Activated naive CD8-positive, alpha-beta T cell (primary cell): ENCODE measurements around the gene LATS1.
"Not testable (repeated sequence)": the region's sequence is repeated elsewhere in the genome, so short reads cannot be mapped to it uniquely, and the experiment has no call there.

Experiments
- H3K27ac Mint-ChIP-seq: one replicate; pipeline ENCODE4 v1.8.0; 2021; ENCODE audit warnings: mixed read lengths
- H3K27me3 Mint-ChIP-seq: one replicate; pipeline ENCODE4 v1.8.0; 2021; ENCODE audit warnings: mixed read lengths
- H3K36me3 Mint-ChIP-seq: one replicate; pipeline ENCODE4 v1.8.0; 2021; ENCODE audit warnings: mixed read lengths
- H3K4me1 Mint-ChIP-seq: one replicate; pipeline ENCODE4 v1.8.0; 2021; ENCODE audit warnings: low read depth, mixed read lengths
- H3K4me3 Mint-ChIP-seq: one replicate; pipeline ENCODE4 v1.8.0; 2021; ENCODE audit warnings: mild to moderate bottlenecking, mixed read lengths
- H3K9me3 Mint-ChIP-seq: one replicate; pipeline ENCODE4 v1.8.0; 2021; ENCODE audit warnings: low read depth, mixed read lengths

LATS1 gene

GRCh38 chr6:149746147-149746946 lies 28.4 kb upstream of the LATS1 start, which contains the start of gene NUP43:
Gene NUP43 (minus strand): TSS chr6:149746529. CDS start chr6:149746495, 34 bp downstream.
- Mint-ChIP-seq H3K4me1 (peaks cover 31% of the 10 kb centered on the region), H3K9me3 (no peaks in the 10 kb centered on the region), H3K27ac (peak within 1 kb of the TSS; percentile 87), H3K4me3 (peak within 1 kb of the TSS; percentile 98), H3K27me3 (no peaks in the 10 kb centered on the region), H3K36me3 (peaks cover 3% of the 10 kb centered on the region)

- not testable (repeated sequence) for H3K36me3 Mint-ChIP-seq, H3K27me3 Mint-ChIP-seq, H3K9me3 Mint-ChIP-seq
- peak overlapping the region; percentile 98 for H3K4me3 Mint-ChIP-seq
- H3K27ac Mint-ChIP-seq = peak overlapping the region; percentile 87
- H3K4me1 Mint-ChIP-seq = peaks cover 25% of the 10 kb centered on the region
Observed at GRCh38 chr6:149745252-149745651, 27.4 kb upstream of the LATS1 start.

GRCh38 chr6:149734915-149735314 lies 17.0 kb upstream of the LATS1 start:
- no peak overlapping the region for H3K27ac Mint-ChIP-seq
- H3K36me3 Mint-ChIP-seq = peaks cover 5% of the 10 kb centered on the region
- no peaks in the 10 kb centered on the region for H3K27me3 Mint-ChIP-seq
- H3K9me3 Mint-ChIP-seq = no peaks in the 10 kb centered on the region
- no peak overlapping the region for H3K4me3 Mint-ChIP-seq
- H3K4me1 Mint-ChIP-seq = no peaks in the 10 kb centered on the region

- H3K36me3 Mint-ChIP-seq = peaks cover 4% of the 10 kb centered on the region
- no peak overlapping the region for H3K4me3 Mint-ChIP-seq
- no peaks in the 10 kb centered on the region for H3K27me3 Mint-ChIP-seq
- no peak overlapping the region for H3K27ac Mint-ChIP-seq
- H3K9me3 Mint-ChIP-seq = no peaks in the 10 kb centered on the region
- H3K4me1 Mint-ChIP-seq = peaks cover 11% of the 10 kb centered on the region
Observed at GRCh38 chr6:149733089-149733720, 15.3 kb upstream of the LATS1 start.

GRCh38 chr6:149729824-149730223 lies 11.9 kb upstream of the LATS1 start:
- H3K36me3 Mint-ChIP-seq = peaks cover 4% of the 10 kb centered on the region
- peaks cover 15% of the 10 kb centered on the region for H3K4me1 Mint-ChIP-seq
- H3K9me3 Mint-ChIP-seq = no peaks in the 10 kb centered on the region
- no peak overlapping the region for H3K27ac Mint-ChIP-seq
- H3K27me3 Mint-ChIP-seq = no peaks in the 10 kb centered on the region
- no peak overlapping the region for H3K4me3 Mint-ChIP-seq

GRCh38 chr6:149728499-149729234 lies 10.8 kb upstream of the LATS1 start:
- Mint-ChIP-seq H3K36me3 (peaks cover 4% of the 10 kb centered on the region), H3K4me3 (peak overlapping the region; percentile 33), H3K9me3 (no peaks in the 10 kb centered on the region), H3K27me3 (no peaks in the 10 kb centered on the region), H3K4me1 (peaks cover 18% of the 10 kb centered on the region), H3K27ac (peak overlapping the region; percentile 84)

GRCh38 chr6:149727793-149728498 lies 10.0 kb upstream of the LATS1 start:
- peak overlapping the region; percentile 33 for H3K4me3 Mint-ChIP-seq
- peaks cover 18% of the 10 kb centered on the region for H3K4me1 Mint-ChIP-seq
- H3K27ac Mint-ChIP-seq = peak overlapping the region; percentile 84
- H3K36me3 Mint-ChIP-seq = peaks cover 4% of the 10 kb centered on the region
- no peaks in the 10 kb centered on the region for H3K27me3 Mint-ChIP-seq
- H3K9me3 Mint-ChIP-seq = no peaks in the 10 kb centered on the region

- Mint-ChIP-seq H3K9me3 (no peaks in the 10 kb centered on the region), H3K27ac (no peak overlapping the region), H3K36me3 (peaks cover 4% of the 10 kb centered on the region), H3K27me3 (no peaks in the 10 kb centered on the region), H3K4me1 (peaks cover 18% of the 10 kb centered on the region), H3K4me3 (no peak overlapping the region)
Observed at GRCh38 chr6:149725785-149726184, 7.9 kb upstream of the LATS1 start.

GRCh38 chr6:149723771-149724417 lies 6.0 kb upstream of the LATS1 start:
- Mint-ChIP-seq H3K4me1 (peaks cover 19% of the 10 kb centered on the region), H3K27me3 (no peaks in the 10 kb centered on the region), H3K27ac (no peak overlapping the region), H3K9me3 (no peaks in the 10 kb centered on the region), H3K4me3 (no peak overlapping the region), H3K36me3 (peaks cover 4% of the 10 kb centered on the region)

- H3K36me3 Mint-ChIP-seq = no peaks in the 10 kb centered on the region
- no peak overlapping the region for H3K27ac Mint-ChIP-seq
- peaks cover 18% of the 10 kb centered on the region for H3K4me1 Mint-ChIP-seq
- no peaks in the 10 kb centered on the region for H3K27me3 Mint-ChIP-seq
- H3K9me3 Mint-ChIP-seq = no peaks in the 10 kb centered on the region
- no peak overlapping the region for H3K4me3 Mint-ChIP-seq
Observed at GRCh38 chr6:149723262-149723661, 5.4 kb upstream of the LATS1 start.

GRCh38 chr6:149719531-149719930 lies 1.6 kb upstream of the LATS1 start:
- Mint-ChIP-seq H3K9me3 (no peaks in the 10 kb centered on the region), H3K4me1 (peaks cover 35% of the 10 kb centered on the region), H3K36me3 (no peaks in the 10 kb centered on the region), H3K27me3 (no peaks in the 10 kb centered on the region), H3K27ac (peak overlapping the region; percentile 37), H3K4me3 (peak overlapping the region; percentile 38)

- H3K4me3 Mint-ChIP-seq = peak overlapping the region; percentile 97
Observed at GRCh38 chr6:149717255-149717587, 680 bp downstream of the LATS1 start.

GRCh38 chr6:149716181-149716963 lies 1.5 kb downstream of the LATS1 start:
- peaks cover 2% of the 10 kb centered on the region for H3K36me3 Mint-ChIP-seq
- peak overlapping the region; percentile 94 for H3K27ac Mint-ChIP-seq
- H3K27me3 Mint-ChIP-seq = no peaks in the 10 kb centered on the region
- no peaks in the 10 kb centered on the region for H3K9me3 Mint-ChIP-seq
- H3K4me3 Mint-ChIP-seq = peak overlapping the region; percentile 97
- H3K4me1 Mint-ChIP-seq = peaks cover 43% of the 10 kb centered on the region

More at GRCh38 chr6:149717255-149717587, 680 bp downstream of the LATS1 start:
- Mint-ChIP-seq H3K36me3 (peaks cover 2% of the 10 kb centered on the region), H3K9me3 (no peaks in the 10 kb centered on the region), H3K27ac (peak overlapping the region; percentile 94), H3K4me1 (peaks cover 39% of the 10 kb centered on the region), H3K27me3 (no peaks in the 10 kb centered on the region)

GRCh38 chr6:149714442-149714841 lies 3.5 kb downstream of the LATS1 start:
- no peaks in the 10 kb centered on the region for H3K9me3 Mint-ChIP-seq
- H3K4me3 Mint-ChIP-seq = no peak overlapping the region
- H3K27ac Mint-ChIP-seq = no peak overlapping the region
- no peaks in the 10 kb centered on the region for H3K27me3 Mint-ChIP-seq
- H3K4me1 Mint-ChIP-seq = peaks cover 53% of the 10 kb centered on the region
- H3K36me3 Mint-ChIP-seq = peaks cover 2% of the 10 kb centered on the region
